Activated T-helper 17 cell treated with anti-CD3 and anti-CD28 coated beads, Interleukin-2, amount 50 U/mL, for 72 hours (primary cell): ENCODE data around the gene MAP2. TPM values are rescaled to one million over a fixed set of nuclear protein-coding genes. Genes with fewer than 3 reads are reported as not detected.

Experiments used
- ATAC-seq: fragments of 150-1000 bp; cut with Tn5 transposase; replicated peaks from 2 replicates; pipeline ENCODE4 v1.10.0; 2021; ENCODE audit warnings: mild to moderate bottlenecking, moderate library complexity
- H3K27ac Mint-ChIP-seq: one replicate; pipeline ENCODE4 v1.8.0; 2022; ENCODE audit warnings: mixed read lengths
- H3K27me3 Mint-ChIP-seq: one replicate; pipeline ENCODE4 v1.8.0; 2022; ENCODE audit warnings: mixed read lengths
- H3K36me3 Mint-ChIP-seq: one replicate; pipeline ENCODE4 v1.8.0; 2022; ENCODE audit warnings: low read depth, mild to moderate bottlenecking, mixed read lengths
- H3K4me1 Mint-ChIP-seq: one replicate; pipeline ENCODE4 v1.8.0; 2022; ENCODE audit warnings: mixed read lengths
- H3K4me3 Mint-ChIP-seq: one replicate; pipeline ENCODE4 v1.8.0; 2022; ENCODE audit warnings: mild to moderate bottlenecking, mixed read lengths
- H3K9me3 Mint-ChIP-seq: one replicate; pipeline ENCODE4 v1.8.0; 2022; ENCODE audit warnings: mixed read lengths
- total RNA-seq, 2 donors: library from RNA; stranded (reverse); gene quantifications; one replicate each; pipeline ENCODE4 v1.2.3, GENCODE V29; 2022

Gene MAP2
- total RNA-seq, 2 donors from 2014 or later = 0.24 to 0.26 TPM

GRCh38 chr2:209411296-209411695, 12.6 kb upstream of the MAP2 start:
- H3K9me3 Mint-ChIP-seq = peaks cover 4% of the 10 kb centered on the region
- H3K4me3 Mint-ChIP-seq = no peak overlapping the region
- ATAC-seq = no peak
- H3K36me3 Mint-ChIP-seq = no peaks in the 10 kb centered on the region
- no peaks in the 10 kb centered on the region for H3K4me1 Mint-ChIP-seq
- H3K27me3 Mint-ChIP-seq = no peaks in the 10 kb centered on the region
- H3K27ac Mint-ChIP-seq = no peak overlapping the region

- Mint-ChIP-seq H3K4me3 (no peak overlapping the region), H3K27me3 (no peaks in the 10 kb centered on the region), H3K36me3 (no peaks in the 10 kb centered on the region), H3K27ac (no peak overlapping the region), H3K4me1 (no peaks in the 10 kb centered on the region), H3K9me3 (peaks cover 4% of the 10 kb centered on the region)
- no peak for ATAC-seq
Measured at GRCh38 chr2:209411718-209412117, 12.1 kb upstream of the MAP2 start.

GRCh38 chr2:209413311-209414014, 10.4 kb upstream of the MAP2 start:
- no peak overlapping the region for H3K27ac Mint-ChIP-seq

GRCh38 chr2:209416913-209417312, 6.9 kb upstream of the MAP2 start:
- Mint-ChIP-seq H3K36me3 (no peaks in the 10 kb centered on the region), H3K4me3 (no peak overlapping the region), H3K27ac (no peak overlapping the region), H3K27me3 (peaks cover 4% of the 10 kb centered on the region), H3K9me3 (peaks cover 4% of the 10 kb centered on the region), H3K4me1 (no peaks in the 10 kb centered on the region)
- no peak for ATAC-seq

More at GRCh38 chr2:209413311-209414014, 10.4 kb upstream of the MAP2 start:
- Mint-ChIP-seq H3K4me3 (no peak overlapping the region), H3K9me3 (peaks cover 4% of the 10 kb centered on the region), H3K27me3 (no peaks in the 10 kb centered on the region), H3K36me3 (no peaks in the 10 kb centered on the region), H3K4me1 (no peaks in the 10 kb centered on the region)
- no peak for ATAC-seq

GRCh38 chr2:209422191-209422754, 1.6 kb upstream of the MAP2 start:
- no peaks in the 10 kb centered on the region for H3K9me3 Mint-ChIP-seq
- H3K27me3 Mint-ChIP-seq = peaks cover 25% of the 10 kb centered on the region
- no peak overlapping the region for H3K4me3 Mint-ChIP-seq
- ATAC-seq = no peak
- H3K4me1 Mint-ChIP-seq = peaks cover 12% of the 10 kb centered on the region
- no peaks in the 10 kb centered on the region for H3K36me3 Mint-ChIP-seq
- no peak overlapping the region for H3K27ac Mint-ChIP-seq

GRCh38 chr2:209424199-209424701, 403 bp downstream of the MAP2 start:
- peak overlapping the region; percentile 77 for H3K4me3 Mint-ChIP-seq
- no peak overlapping the region for H3K27ac Mint-ChIP-seq
- H3K36me3 Mint-ChIP-seq = no peaks in the 10 kb centered on the region
- H3K9me3 Mint-ChIP-seq = no peaks in the 10 kb centered on the region
- H3K27me3 Mint-ChIP-seq = peaks cover 29% of the 10 kb centered on the region
- H3K4me1 Mint-ChIP-seq = peaks cover 12% of the 10 kb centered on the region
- ATAC-seq = peak; percentile 38

- peak overlapping the region; percentile 77 for H3K4me3 Mint-ChIP-seq
- H3K9me3 Mint-ChIP-seq = no peaks in the 10 kb centered on the region
- ATAC-seq = no peak
- H3K27ac Mint-ChIP-seq = no peak overlapping the region
- no peaks in the 10 kb centered on the region for H3K36me3 Mint-ChIP-seq
- peaks cover 29% of the 10 kb centered on the region for H3K27me3 Mint-ChIP-seq
- peaks cover 12% of the 10 kb centered on the region for H3K4me1 Mint-ChIP-seq
Measured at GRCh38 chr2:209424781-209425470, 1.1 kb downstream of the MAP2 start.

- Mint-ChIP-seq H3K4me3 (no peak overlapping the region), H3K27ac (no peak overlapping the region), H3K27me3 (peaks cover 29% of the 10 kb centered on the region), H3K9me3 (no peaks in the 10 kb centered on the region), H3K36me3 (no peaks in the 10 kb centered on the region), H3K4me1 (peaks cover 12% of the 10 kb centered on the region)
- no peak for ATAC-seq
Measured at GRCh38 chr2:209425471-209426071, 1.7 kb downstream of the MAP2 start.

GRCh38 chr2:209426432-209426831, 2.6 kb downstream of the MAP2 start:
- no peak overlapping the region for H3K4me3 Mint-ChIP-seq
- H3K9me3 Mint-ChIP-seq = no peaks in the 10 kb centered on the region
- no peak overlapping the region for H3K27ac Mint-ChIP-seq
- peaks cover 29% of the 10 kb centered on the region for H3K27me3 Mint-ChIP-seq
- H3K36me3 Mint-ChIP-seq = no peaks in the 10 kb centered on the region
- peaks cover 12% of the 10 kb centered on the region for H3K4me1 Mint-ChIP-seq
- ATAC-seq = no peak

GRCh38 chr2:209431701-209432100, 7.9 kb downstream of the MAP2 start:
- Mint-ChIP-seq H3K36me3 (no peaks in the 10 kb centered on the region), H3K4me3 (no peak overlapping the region), H3K9me3 (no peaks in the 10 kb centered on the region), H3K27ac (no peak overlapping the region), H3K27me3 (peaks cover 4% of the 10 kb centered on the region), H3K4me1 (no peaks in the 10 kb centered on the region)
- ATAC-seq = no peak

- Mint-ChIP-seq H3K27me3 (no peaks in the 10 kb centered on the region), H3K36me3 (no peaks in the 10 kb centered on the region), H3K9me3 (no peaks in the 10 kb centered on the region), H3K4me3 (no peak overlapping the region), H3K27ac (no peak overlapping the region), H3K4me1 (no peaks in the 10 kb centered on the region)
- ATAC-seq = no peak
Measured at GRCh38 chr2:209441541-209441940, 17.7 kb downstream of the MAP2 start.

GRCh38 chr2:209442939-209443338, 19.1 kb downstream of the MAP2 start:
- Mint-ChIP-seq H3K27ac (no peak overlapping the region), H3K27me3 (no peaks in the 10 kb centered on the region), H3K36me3 (no peaks in the 10 kb centered on the region), H3K9me3 (no peaks in the 10 kb centered on the region), H3K4me3 (no peak overlapping the region), H3K4me1 (no peaks in the 10 kb centered on the region)
- no peak for ATAC-seq

GRCh38 chr2:209445485-209445884, 21.6 kb downstream of the MAP2 start:
- no peak overlapping the region for H3K4me3 Mint-ChIP-seq
- H3K9me3 Mint-ChIP-seq = no peaks in the 10 kb centered on the region
- H3K27ac Mint-ChIP-seq = no peak overlapping the region
- H3K36me3 Mint-ChIP-seq = no peaks in the 10 kb centered on the region
- ATAC-seq = no peak
- no peaks in the 10 kb centered on the region for H3K4me1 Mint-ChIP-seq
- no peaks in the 10 kb centered on the region for H3K27me3 Mint-ChIP-seq

GRCh38 chr2:209451209-209451834, 27.5 kb downstream of the MAP2 start:
- no peak for ATAC-seq

More at GRCh38 chr2:209451209-209451834, 27.5 kb downstream of the MAP2 start:
- H3K4me1 Mint-ChIP-seq = no peaks in the 10 kb centered on the region
- no peaks in the 10 kb centered on the region for H3K9me3 Mint-ChIP-seq
- no peak overlapping the region for H3K27ac Mint-ChIP-seq
- no peak overlapping the region for H3K4me3 Mint-ChIP-seq
- no peaks in the 10 kb centered on the region for H3K36me3 Mint-ChIP-seq
- H3K27me3 Mint-ChIP-seq = no peaks in the 10 kb centered on the region
